Mucosa of rectum (tissue), 2 donors: ENCODE results near the gene POT1.

Source experiments
- H3K27ac ChIP-seq, 2 donors: one replicate each; pipeline ENCODE4 v1.7.0; 2013; ENCODE audit warnings: inconsistent platforms in 2 of 2, low read depth in 2 of 2, low read length in 2 of 2
- H3K27me3 ChIP-seq, 2 donors: one replicate each; pipeline ENCODE4 v1.7.0; 2013; ENCODE audit warnings: low read length in 2 of 2; ENCODE audit not compliant: control insufficient read depth in 2 of 2, insufficient read depth in 2 of 2
- H3K36me3 ChIP-seq, 2 donors: one replicate each; pipeline ENCODE4 v1.7.0; 2013; ENCODE audit warnings: low read length in 2 of 2; ENCODE audit not compliant: control insufficient read depth in 2 of 2, insufficient read depth in 2 of 2
- H3K4me1 ChIP-seq, 2 donors: one replicate each; pipeline ENCODE4 v1.7.0; 2013; ENCODE audit warnings: low read length in 2 of 2, mild to moderate bottlenecking in 1 of 2; ENCODE audit not compliant: control insufficient read depth in 2 of 2, insufficient read depth in 2 of 2
- H3K4me3 ChIP-seq, 2 donors: one replicate each; pipeline ENCODE4 v1.7.0; 2013; ENCODE audit warnings: low read length in 2 of 2
- H3K9ac ChIP-seq, 2 donors: one replicate each; pipeline ENCODE4 v1.7.0; 2013; ENCODE audit warnings: low read length in 2 of 2, low read depth in 1 of 2, mild to moderate bottlenecking in 1 of 2
- H3K9me3 ChIP-seq, 2 donors: one replicate each; pipeline ENCODE4 v1.7.0; 2013; ENCODE audit warnings: low read length in 2 of 2; ENCODE audit not compliant: control insufficient read depth in 2 of 2
- donor health status: healthy.
- donor health status: Normal muscosa, but diverticular disease.

The POT1 gene

DNA sequence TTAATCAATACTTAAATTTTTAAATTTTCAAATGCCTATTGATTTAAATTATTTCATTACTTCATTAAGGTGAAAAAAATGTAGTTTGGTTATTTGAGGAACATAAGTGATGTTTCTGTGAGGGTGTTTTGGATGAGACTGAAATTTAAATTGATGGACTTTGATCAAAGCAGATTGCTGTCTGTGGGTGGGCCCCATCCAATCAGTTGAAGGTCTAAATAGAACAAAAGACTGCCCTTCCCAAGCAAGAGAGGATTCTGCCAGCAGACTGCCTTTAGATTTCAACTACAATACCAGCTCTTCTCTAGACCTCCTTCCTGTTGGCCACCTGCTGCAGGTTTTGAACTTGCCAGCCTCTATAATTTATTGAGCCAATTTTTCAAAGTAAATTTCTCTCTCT is 149.6 kb downstream of the POT1 start:
- no peak overlapping the region for H3K4me3 ChIP-seq
- no peak overlapping the region for H3K27ac ChIP-seq
- no peaks in the 10 kb centered on the region for H3K9me3 ChIP-seq
- no peaks in the 10 kb centered on the region for H3K27me3 ChIP-seq
- no peaks in the 10 kb centered on the region for H3K4me1 ChIP-seq
- no peak overlapping the region for H3K9ac ChIP-seq
- no peaks in the 10 kb centered on the region for H3K36me3 ChIP-seq

DNA sequence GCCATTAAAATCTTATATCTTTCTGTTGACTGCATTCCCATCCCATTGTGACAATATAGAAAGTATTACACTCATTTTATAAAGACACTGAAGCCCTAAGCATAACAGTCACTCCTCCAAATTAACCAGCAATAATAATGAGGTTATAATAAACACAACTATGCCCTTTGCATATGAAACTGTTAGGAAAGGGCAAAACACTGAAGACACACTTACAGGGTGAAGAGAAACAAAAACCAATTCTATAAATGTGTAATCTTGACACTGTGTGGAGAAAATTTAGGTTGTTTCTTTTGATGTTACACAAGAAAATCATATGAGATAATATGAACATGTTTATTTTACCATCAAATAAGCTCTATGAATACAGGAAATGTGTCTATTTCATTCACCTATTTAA is 150.0 kb downstream of the POT1 start:
- no peak overlapping the region for H3K9ac ChIP-seq
- no peak overlapping the region for H3K4me3 ChIP-seq
- H3K27ac ChIP-seq = no peak overlapping the region
- H3K4me1 ChIP-seq = no peaks in the 10 kb centered on the region
- no peaks in the 10 kb centered on the region for H3K36me3 ChIP-seq
- H3K27me3 ChIP-seq = no peaks in the 10 kb centered on the region
- no peaks in the 10 kb centered on the region for H3K9me3 ChIP-seq

DNA sequence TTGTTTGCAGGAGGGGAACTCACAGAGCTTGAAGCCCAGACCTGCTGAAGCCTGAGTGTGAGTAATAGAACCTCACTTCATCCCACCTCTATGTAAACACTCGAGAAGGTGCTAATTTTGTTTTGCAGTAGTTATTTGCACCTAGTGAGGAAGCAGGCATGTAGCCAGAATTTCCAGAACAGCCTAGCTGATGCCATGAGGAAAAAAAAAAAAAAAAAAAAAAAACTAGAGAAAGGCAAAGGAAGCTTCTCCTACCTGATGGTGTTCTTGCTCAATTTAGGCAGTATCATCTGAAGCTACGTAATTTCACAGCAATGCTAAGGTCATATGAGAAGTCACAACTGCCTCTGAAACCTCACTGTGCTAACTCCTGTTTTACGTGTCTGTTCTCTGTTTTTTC is 150.4 kb downstream of the POT1 start:
- H3K27me3 ChIP-seq = no peaks in the 10 kb centered on the region
- H3K4me1 ChIP-seq = no peaks in the 10 kb centered on the region
- no peaks in the 10 kb centered on the region for H3K36me3 ChIP-seq
- H3K9ac ChIP-seq = no peak overlapping the region
- no peak overlapping the region for H3K4me3 ChIP-seq
- H3K9me3 ChIP-seq = no peaks in the 10 kb centered on the region
- no peak overlapping the region for H3K27ac ChIP-seq

DNA sequence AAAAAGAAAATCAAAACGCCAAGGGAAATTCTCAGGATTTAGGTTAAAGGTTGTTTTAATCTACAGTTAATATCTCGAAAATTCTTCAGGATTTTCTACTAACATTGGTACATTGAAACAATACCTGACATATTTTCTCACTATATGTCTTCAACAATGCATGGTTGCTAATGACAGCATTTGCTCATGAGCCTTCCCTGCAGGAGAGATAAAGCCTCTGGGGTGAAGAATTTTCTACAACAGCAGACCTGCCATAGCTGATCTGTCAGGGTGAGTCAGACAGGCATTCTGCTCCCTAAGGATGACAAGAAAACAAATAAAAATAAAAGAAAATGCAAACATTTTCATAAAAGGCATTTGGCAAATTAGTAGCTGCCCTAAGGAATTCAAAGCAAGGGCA is 152.4 kb downstream of the POT1 start:
- Histone ChIP-seq H3K9ac (no peak overlapping the region), H3K36me3 (no peaks in the 10 kb centered on the region), H3K27ac (no peak overlapping the region), H3K4me3 (no peak overlapping the region), H3K27me3 (no peaks in the 10 kb centered on the region), H3K4me1 (no peaks in the 10 kb centered on the region), H3K9me3 (no peaks in the 10 kb centered on the region)

DNA sequence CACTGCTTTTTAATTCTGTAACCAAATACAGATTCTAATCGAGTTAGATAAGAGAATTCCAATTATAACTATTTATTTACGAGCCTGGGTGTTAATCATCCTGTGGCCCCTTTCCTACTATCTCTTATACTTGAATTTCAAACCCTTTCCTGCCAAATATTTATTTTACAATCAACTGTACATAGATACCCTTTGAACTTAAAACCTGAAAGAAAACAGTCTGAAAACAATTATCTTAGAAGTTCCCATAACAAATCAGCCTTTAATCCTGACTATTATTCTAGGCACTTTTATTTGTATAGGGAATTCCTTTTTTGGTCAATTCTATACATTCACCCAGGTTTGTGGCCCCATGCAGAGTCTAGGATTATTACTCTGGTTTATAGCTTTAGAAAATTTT is 153.5 kb downstream of the POT1 start:
- H3K9me3 ChIP-seq = no peaks in the 10 kb centered on the region
- no peak overlapping the region for H3K4me3 ChIP-seq
- no peaks in the 10 kb centered on the region for H3K27me3 ChIP-seq
- no peak overlapping the region for H3K27ac ChIP-seq
- no peak overlapping the region for H3K9ac ChIP-seq
- H3K4me1 ChIP-seq = no peaks in the 10 kb centered on the region
- no peaks in the 10 kb centered on the region for H3K36me3 ChIP-seq

DNA sequence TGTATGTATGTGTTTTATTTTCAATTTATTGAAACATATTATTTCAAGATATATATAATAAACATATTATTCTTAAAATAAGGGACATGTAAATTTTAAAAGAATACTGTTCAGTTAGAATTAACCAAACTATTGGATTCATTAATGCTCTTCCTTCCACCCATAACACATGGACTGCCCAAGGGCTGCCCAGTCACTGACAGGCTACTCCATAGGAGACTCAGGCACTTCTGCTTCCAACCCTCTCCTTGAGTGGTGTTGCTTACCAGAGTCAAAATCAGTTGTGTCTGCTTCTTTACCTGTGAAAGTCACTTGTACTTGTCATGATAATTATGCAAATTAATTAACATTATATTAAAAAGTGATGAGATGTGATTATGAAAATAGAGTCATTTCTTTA is 154.2 kb downstream of the POT1 start:
- Histone ChIP-seq H3K27me3 (no peaks in the 10 kb centered on the region), H3K4me1 (no peaks in the 10 kb centered on the region), H3K9me3 (no peaks in the 10 kb centered on the region), H3K27ac (no peak overlapping the region), H3K36me3 (no peaks in the 10 kb centered on the region), H3K9ac (no peak overlapping the region), H3K4me3 (no peak overlapping the region)

DNA sequence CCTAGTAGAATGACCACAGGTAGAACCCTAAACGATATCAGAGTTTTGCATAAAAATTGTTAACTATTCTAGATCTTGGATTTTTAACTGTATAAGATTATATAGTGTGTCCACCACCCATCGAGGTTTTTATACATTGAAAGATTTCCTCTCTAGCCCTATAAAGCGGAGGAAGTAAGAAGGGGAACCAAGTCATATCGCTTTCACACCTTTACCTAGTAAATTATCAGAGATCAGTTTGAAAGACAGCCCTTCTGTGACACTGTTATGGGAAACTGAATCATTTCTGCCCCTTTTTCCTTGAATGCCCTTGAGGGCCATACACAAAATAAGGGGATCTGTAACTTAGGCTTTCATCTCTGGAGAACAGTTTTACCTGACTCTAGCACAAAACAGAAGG is 155.7 kb downstream of the POT1 start:
- Histone ChIP-seq H3K27me3 (no peaks in the 10 kb centered on the region), H3K9me3 (no peaks in the 10 kb centered on the region), H3K36me3 (no peaks in the 10 kb centered on the region), H3K4me3 (no peak overlapping the region), H3K4me1 (no peaks in the 10 kb centered on the region), H3K9ac (no peak overlapping the region), H3K27ac (no peak overlapping the region)

DNA sequence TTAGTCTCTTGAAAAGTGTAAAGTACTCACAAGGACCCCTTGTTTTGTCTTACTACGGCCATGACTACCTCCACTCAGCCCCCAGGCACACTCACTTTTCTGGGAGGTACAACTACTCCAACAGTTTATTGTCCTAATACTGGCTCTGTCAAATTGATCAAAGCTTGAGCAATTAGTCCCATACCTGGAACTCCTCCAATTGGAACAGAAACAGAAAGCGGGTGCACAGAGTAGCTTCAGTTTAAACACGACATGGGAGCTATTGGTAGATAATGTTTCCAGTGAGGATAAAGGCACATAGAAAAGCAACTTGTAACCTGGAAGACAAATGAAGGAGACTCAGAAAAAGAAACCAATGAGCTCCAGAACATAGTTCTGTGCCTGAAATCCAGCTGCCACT is 156.3 kb downstream of the POT1 start:
- Histone ChIP-seq H3K4me3 (no peak overlapping the region), H3K27ac (no peak overlapping the region), H3K9me3 (no peaks in the 10 kb centered on the region), H3K36me3 (no peaks in the 10 kb centered on the region), H3K9ac (no peak overlapping the region), H3K4me1 (no peaks in the 10 kb centered on the region), H3K27me3 (no peaks in the 10 kb centered on the region)
